GM19452 (cell line): ENCODE data around the gene FLACC1.
"Not testable (repeated sequence)": the region's sequence is repeated elsewhere in the genome, so short reads cannot be mapped to it uniquely, and the experiment has no call there.

Experiments
- ATAC-seq: cut with Tn5 transposase; IDR thresholded peaks from one replicate; pipeline ENCODE4 v1.9.1; 2021; ENCODE audit not compliant: unreplicated experiment

FLACC1 gene

GRCh38 chr2:201256082-201256481, 101.1 kb downstream of the FLACC1 start:
- no peak for ATAC-seq

DNA sequence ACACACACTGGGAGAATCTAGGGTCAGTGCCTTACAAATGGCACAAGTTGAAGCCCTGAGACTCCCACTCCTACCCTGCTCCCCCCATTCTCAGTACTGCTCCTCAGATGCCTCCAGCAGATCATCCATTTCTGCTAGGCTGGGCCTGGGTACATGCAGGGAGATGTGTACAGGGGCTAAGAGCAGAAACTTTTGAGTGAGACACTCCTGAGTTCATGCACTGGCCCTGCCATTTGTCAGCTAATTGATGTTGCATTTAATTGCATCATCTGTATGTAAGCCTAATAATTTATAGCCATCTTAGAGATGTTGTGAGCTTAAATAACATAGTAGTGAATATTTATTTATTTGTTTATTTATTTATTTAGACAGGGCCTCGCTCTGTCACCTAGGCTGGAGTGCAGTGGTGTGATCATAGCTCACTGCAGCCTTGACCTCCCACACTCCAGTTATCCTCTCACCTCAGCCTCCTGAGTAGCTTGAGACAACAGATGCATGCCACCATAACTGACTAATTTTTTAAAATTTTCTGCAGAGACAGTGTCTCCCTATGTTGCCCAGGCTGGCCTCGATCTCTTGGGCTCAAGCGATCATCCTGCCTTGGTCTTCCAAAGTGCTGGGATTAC, 101.6 kb downstream of the FLACC1 start:
- ATAC-seq: no peak

GRCh38 chr2:201254081-201254730, 102.9 kb downstream of the FLACC1 start:
- no peak for ATAC-seq

DNA sequence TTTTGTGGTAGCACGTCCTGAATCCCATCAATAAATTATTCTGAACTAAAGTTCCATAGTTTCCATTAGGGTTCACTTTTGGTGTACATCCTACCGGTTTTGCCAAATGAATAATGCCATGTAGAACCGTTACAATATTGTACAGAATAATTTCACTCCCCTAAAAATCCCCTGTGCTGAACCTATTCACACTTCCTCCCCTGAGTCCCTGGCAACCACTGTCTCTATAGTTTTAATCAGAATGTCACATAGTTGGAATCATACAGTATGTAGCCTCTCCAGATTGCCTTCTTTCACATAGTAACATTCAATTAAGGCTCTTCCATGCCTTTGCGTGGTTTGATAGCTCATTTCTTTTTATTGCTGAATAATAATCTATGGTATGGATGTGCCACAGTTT, 106.4 kb downstream of the FLACC1 start:
- no peak for ATAC-seq

GRCh38 chr2:201249889-201250288, 107.3 kb downstream of the FLACC1 start:
- no peak for ATAC-seq

GRCh38 chr2:201248288-201248844, 108.8 kb downstream of the FLACC1 start:
- ATAC-seq: no peak

GRCh38 chr2:201246280-201246679, 110.9 kb downstream of the FLACC1 start:
- no peak for ATAC-seq

- no peak for ATAC-seq
Observed at GRCh38 chr2:201244829-201245228, 112.3 kb downstream of the FLACC1 start.

GRCh38 chr2:201242571-201243277, 114.4 kb downstream of the FLACC1 start:
- ATAC-seq: no peak

DNA sequence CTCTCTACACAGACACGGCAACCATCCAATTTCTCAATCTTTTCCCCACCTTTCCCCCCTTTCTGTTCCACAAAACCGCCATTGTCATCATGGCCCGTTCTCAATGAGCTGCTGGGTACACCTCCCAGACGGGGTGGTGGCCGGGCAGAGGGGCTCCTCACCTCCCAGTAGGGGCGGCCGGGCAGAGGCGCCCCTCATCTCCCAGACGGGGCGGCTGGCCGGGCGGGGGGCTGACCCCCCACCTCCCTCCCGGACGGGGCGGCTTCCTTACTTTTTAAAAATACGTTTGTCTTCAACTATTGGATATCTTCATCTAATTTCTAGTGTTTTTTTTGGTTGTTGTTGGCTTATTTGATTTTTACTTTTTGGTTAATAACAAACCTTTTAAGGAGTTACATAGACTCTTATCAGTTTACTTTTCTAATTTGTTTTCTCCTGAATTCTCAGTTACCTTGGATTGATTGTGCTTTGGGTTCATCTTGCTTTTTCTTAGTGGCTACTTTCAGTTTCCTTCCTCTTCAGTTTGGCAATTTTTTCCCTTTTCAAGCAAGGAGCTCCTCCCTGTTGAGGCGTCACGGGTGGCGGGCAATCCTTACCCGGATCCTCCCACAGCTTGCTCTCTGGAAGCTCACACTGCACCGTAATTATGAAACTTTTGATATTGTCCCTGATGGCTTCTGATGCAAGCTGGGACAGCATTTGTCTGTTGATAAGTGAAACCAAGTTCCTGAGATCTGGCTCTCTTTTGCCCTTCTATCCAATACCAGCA, 117.8 kb downstream of the FLACC1 start:
- ATAC-seq: not testable (repeated sequence)
